SKM-1 (cell line): Measurements from ENCODE around the gene UBE2I.
A peak's percentile ranks its signal among the peaks of the same experiment; 100 is the strongest.
"Not testable (repeated sequence)": the region's sequence is repeated elsewhere in the genome, so short reads cannot be mapped to it uniquely, and the experiment has no call there.

Source experiments
- DNase-seq: peaks from one replicate; lab custom pipeline; 2025; ENCODE audit not compliant: unreplicated experiment; lab: John Stamatoyannopoulos, UW

Gene UBE2I

DNA sequence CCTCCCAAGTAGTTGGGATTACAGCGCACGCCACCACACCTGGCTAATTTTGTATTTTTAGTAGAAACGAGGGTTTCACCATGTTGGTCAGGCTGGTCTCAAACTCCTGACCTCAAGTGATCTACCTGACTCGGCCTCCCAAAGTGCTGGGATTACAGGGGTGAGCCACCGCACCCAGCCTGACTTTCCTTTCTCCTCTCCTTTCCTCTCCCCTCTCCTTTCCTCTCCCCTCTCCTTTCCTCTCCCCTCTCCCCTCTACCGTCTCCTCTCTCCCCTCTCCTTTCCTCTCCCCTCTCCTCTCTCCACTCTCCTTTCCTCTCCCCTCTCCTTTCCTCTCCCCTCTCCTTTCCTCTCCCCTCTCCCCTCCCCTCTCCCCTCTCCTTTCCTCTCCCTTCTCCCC lies 17.2 kb upstream of the UBE2I start:
- not testable (repeated sequence) for DNase-seq

DNA sequence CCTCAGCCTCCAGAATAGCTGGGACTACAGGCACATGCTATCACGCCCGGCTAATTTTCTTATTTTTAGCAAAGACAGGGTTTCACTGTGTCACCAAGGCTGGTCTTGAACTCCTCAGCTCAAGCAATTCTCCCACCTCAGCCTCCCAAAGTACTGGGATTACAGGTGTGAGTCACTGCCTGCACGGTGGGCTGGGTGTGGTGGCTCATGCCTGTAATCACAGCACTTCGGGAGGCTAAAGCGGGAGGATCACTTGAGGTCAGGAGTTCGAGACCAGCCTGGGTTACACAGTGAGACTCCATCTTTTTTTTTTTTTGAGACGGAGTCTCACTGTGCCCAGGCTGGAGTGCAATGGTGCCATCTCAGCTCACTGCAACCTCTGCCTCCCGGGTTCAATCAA lies 16.6 kb upstream of the UBE2I start:
- not testable (repeated sequence) for DNase-seq

DNA sequence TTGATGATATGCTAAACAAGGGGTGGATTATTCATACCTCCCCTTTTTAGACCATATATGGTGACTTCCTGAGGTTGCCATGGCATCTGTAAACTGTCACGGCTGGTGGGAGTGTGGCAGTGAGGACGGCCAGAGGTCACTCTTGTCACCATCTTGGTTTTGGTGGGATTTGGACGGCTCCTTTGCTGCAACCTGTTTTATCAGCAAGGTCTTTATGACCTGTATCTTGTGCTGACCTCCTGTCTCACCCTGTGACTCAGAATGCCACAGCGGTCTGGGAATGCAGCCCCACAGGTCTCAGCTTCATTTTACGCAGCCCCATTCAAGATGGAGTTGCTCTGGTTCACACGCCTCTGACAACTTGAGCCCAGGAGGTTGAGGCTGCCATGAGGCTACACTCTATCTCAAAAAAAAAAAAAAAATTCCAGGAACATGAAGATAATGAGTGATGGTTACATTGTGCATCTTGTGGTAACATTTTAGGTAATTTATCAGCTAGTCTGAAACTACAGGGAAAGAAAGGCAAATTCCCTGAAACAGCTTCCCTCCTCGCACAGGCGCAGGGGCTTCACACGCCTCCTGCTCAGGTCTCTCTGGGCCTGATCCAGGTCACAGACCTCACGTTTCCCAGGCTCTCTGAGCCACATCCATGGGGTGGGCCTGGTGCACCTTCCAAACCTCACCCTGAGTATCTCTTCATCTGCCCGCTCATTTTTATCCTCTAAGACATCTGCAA lies 15.3 kb upstream of the UBE2I start:
- DNase-seq: no peak

DNA sequence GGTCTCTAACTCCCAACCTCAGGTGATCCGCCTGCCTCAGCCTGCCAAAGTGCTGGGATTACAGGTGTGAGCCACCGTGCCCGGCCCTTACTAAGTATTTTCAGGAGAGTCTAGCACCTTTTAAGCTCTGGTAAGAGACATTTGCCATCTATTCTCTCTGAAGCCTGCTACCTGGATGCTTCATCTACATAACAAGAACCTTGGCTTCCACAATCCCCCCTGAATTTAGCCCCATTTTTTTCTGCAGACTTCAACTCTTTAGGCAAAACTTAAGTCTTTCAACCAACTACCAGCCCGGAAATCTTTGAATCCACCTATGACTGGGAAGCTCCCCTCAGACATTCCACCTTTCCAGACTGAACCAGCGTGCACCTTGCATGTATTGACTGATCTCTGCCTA lies 14.0 kb upstream of the UBE2I start:
- no peak for DNase-seq

DNA sequence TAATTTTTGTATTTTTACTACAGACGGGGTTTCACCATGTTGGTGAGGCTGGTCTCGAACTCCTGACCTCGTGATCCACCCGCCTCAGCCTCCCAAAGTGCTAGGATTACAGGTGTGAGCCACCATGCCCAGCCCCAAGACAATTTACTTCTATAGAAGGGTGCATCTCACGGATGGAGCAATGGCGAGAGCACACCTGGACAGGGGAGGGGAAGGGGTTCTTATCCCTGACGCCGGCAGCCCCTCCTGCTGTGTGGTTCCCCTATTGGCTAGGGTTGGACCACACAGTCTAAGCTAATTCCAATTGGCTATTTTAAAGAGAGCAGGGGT lies 12.8 kb upstream of the UBE2I start:
- not testable (repeated sequence) for DNase-seq

DNA sequence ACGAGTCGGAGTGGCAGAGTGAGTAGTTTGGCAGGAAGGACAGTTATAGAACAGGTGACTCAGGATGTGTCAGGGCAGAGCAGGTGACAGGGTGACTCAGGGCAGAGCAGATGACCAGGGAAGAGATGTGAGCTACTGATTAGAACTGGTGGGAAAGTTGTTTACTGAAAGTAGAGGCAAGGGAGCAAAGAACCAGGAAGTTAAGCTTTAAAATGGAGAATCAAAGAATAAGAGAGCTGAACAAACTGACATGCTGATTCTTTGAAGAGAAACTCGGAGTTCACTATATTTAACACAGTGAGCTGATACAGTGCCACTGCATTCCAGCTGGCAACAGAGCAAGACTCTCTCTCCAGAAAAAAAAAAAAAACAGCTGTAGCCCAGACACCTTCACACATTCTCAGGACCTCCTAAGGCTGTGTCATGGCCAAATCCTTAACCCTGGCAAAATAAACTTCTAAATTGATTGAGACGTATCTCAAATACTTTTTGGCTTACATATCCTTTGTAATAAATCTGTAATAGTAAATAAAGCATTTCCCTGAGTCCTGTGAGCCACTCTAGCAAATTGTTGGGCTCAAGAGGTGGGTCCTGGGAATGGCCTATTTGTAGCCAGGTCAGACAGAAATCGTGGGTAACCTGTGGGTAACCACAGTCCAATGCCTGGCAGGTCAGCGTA lies 12.3 kb upstream of the UBE2I start:
- DNase-seq: no peak

DNA sequence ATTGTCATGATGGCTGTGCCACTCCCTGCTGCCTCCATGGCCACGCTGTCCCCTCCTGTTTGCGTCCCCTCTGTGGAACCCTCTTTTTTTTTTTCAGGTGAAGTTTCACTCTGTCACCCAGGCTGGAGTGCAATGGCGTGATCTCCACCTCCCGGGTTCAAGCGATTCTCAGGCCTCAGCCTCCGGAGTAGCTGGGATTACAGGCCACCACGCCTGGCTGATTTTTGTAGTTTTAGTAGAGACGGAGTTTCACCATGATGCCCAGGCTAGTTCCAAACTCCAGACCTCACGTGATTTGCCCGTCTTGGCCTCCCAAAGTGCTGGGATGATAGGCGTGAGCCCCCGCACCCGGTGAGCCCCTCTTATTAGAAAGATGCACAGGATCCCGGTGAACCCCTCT lies 11.0 kb upstream of the UBE2I start:
- DNase-seq: no peak

DNA sequence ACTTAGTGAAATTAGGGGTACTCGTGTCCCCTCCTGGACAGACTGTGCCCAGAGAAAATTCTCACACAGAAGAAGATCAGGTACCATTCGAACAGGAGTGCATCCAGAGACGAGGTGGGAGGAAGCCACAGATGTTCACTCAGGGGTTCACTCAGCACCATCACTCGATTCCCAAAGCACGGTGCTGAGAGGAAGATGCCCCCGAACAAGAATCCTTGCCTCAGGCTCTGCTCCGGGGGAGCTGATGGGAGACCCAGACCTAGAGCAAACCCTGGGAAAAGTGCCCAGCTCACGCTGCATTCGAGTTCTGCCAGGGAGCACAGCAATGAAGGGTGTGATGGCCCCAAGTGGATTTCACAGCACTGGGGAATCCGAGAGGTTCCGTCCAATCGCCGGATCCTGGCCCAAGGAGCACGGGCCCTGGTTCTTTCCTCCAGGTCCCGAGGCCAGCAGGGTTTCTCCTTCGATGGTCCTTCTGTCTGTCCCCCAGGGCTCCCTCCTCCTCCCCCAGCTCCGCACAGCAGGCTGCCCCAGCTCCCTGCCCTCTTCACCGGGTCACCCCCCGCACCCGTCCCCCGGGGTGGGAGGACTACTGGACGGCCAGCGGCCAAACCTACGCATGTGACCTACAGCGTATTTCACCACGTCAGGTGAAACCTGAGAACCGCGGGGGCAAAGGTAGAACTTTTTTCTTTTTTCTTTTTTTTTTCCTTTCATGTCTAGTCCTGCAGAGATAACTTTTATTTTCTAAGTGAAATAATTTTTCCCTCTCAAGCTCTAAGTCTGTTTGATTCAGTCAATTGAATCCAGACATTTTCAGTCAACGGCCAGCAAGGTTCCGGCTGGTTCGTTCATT lies 10.2 kb upstream of the UBE2I start:
- DNase-seq: no peak

DNA sequence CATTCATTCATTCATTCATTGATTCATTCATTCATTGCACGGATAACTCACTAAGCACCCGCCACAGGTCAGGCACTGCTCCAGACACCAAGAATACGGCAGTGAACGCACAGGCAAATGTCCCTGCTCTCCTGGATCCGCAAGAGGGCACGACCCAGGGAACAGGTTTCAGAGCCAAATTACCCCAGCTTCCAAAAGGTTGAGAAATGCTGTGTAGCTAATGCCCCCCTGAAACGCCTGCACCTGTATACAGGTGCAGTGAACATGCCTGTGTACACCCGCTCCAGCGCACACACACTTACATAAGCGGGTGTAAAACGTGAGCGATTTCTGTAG lies 9.6 kb upstream of the UBE2I start:
- DNase-seq: no peak

DNA sequence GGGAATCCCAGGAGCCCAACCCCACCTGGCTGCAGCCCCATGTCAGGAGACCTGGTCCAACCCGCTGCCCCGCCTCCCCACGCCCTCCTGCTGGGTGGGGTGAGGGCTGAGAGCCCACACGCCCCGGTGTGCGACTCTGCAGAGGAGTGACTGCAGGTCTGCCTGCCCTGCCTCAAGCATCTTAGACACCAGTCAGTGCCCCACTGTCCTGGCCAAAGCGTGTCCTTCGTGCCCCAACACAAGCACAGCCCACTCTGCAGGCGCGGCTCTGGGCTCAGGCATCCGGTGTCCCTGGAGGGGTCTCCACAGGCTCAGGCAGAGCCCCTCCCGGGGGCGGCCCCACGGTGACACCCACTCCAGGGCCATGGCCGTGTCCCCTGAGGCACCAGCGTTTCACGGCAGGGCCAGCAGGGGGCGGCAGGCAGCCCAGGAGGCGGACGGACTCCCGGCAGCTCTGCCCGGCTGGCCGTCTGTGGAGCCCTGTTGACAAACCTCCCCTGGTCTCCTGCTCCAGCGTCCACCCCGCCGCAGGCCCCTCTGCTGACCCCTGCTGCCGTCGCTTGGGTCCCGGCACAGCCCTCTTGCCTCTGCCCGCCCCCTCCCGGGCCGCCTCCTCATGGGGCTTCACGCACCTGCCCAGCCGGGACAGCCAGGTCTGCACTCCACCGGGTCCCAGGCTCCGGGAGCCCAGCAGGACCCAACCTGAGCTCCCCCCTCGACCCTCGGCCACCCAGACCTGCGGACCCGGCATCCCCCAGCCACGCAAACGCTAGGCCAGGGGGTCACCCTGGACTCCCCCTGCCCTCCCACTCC lies 8.6 kb upstream of the UBE2I start:
- DNase-seq: peak; percentile 46

DNA sequence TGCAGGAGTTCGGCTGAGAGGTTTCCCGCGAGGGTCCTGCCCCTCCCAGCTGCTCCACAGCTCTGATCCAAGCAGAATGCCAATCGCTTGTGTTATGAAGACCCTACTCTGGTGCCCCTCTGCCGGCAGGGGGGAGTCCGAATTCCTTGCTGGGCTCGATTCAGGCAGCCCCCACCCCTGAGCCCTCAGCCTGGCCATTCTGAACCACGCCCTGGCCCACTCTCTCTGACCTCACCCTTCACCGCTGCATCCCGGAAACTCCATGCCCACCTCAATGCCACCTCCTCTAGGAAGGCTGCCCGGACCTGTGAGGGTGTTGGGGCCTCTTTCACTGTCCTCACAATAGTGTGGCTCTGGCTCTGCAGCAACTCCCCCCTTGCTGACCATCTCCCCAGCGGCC lies 7.9 kb upstream of the UBE2I start:
- DNase-seq: no peak

DNA sequence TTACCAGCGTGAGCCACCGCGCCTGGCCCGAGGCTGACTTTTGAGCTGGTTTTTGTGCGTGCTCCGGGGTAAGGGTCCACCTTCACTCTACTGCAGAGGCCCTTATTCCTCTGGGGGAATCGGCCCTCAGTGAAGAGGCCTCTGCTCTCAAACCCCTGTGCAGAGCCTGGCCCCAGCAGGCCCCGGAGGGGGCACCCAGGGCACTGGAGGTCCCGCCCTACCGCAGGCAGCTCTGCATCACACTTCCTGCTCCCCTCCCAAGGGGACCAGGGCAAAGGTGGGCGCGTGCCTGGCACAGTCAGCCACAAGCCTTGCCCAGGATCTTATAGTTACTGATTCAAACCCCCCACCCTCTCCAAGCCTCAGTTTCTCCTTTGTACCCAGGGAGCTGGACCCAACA lies 3.6 kb upstream of the UBE2I start:
- DNase-seq: no peak

DNA sequence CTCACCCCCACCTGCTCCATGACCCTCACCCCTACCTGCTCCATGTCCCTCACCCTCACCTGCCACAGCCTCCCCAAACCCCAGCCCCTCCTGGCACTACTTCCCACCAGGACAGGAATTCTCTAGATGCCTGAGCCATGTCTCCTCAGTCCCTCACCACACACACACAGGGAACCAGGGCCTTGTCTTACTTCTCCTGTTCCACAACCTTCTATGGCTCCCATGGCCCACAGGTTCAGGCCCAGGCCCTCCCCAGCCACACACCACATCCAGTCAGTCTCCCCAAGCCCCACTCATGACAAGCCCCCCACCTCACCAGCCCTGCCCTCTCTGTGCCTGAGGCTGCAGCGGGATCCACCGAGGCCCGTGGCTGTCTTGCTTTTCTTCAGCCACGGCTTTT lies 3.1 kb upstream of the UBE2I start:
- no peak for DNase-seq

DNA sequence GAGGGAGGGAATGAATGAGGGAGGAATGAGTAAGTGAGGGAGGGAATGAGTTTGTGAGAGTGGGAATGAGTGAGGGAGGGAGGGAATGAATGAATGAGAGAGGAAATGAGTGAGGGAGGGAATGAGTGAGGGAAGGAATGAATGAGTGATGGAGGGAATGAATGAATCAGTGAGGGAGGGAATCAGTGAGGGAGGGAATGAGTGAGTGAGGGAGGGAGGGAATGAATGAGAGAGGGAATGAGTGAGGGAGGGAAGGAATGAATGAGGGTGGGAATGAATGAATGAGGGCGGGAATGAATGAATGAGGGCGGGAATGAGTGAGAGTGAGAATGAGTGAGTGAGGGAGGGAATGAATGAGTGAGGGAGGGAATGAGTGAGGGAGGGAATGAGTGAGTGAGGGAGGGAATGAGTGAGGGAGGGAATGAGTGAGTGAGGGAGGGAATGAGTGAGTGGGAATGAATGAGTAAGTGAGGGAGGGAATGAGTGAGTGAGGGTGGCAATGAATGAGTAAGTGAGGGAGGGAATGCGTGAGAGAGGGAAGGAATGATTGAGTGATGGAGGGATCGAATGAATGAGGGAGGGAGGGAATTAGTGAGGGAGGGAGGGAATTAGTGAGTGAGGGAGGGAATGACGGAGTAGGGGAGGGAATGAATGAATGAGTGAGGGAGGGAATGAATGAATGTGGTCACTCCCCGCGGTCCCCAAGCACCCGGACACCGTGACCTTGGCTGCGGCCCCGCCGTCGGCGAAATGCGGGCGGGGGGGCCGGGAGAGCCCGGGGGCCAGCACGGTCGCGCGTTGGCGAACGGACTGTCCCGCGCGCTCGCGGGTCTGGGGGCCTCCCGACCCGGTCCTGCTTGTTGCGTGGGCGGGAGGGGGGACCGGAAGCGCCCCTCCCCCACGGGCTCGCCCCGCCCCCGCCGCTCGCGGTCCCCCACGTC lies 1.1 kb upstream of the UBE2I start:
- peak; percentile 15 for DNase-seq

DNA sequence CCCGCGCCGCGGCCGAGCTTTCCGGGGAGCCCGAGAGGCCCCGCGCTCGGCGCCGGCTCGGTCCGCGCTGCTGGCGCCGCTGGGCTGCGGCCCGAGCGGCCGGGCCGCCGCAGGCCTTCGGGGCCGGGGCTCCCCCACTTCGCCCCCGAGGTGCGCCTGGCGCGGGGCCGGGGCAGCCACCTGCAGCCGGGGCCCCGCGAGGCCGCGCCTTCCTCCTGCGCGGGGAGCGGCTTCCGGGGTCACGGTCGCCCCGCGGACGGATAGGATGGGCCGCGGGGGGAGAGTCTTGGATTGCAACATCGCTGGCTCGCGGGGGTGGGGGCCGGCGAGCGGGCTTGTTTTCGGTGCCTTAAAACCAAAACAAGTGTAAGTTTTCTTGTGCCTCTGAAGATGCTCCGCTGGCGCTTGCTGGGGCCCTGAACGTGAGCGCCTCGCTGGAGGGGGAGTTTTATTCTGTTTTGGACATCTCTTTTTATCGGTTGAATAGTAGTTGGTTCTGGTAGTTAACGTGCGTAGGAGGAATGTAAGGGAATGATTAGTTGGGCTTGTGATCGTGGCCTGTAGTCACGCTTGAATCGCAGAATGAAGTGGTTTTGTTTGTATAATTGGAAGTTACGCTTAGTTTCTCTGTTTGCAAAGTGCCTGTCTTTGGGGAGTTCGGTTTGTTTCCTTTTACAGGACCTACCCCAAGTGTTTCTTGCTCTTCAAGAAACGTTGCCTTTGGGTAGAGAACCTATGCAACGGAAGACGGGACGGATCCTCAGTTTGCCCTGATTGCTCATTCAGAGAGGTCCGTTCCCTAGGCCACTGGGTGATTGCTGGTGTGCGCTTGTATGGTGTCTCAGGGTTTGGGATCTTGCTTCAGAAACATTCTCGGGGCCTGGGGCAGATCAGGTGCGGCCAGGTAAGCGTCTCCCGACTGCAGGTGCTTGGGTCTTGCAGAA lies 724 bp downstream of the UBE2I start:
- peak; percentile 41 for DNase-seq

DNA sequence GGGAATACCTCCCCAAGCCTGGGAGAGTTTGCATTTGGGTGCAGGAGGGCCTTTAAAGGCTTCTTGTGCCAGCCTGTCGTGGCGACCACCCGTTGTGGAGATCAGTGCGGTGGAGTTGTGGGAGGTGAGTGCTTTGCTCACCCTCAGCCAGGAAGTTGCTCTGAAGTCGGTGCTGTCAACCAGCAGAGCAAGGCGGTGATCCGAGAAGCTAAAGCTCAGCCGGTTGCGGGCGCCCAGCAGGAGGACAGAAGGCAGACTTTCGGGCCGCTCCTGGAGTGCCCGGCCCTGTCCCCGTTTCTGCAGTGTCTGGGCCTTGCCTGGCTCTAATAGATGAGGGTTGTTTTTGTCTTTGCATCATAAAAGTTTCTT lies 1.4 kb downstream of the UBE2I start:
- no peak for DNase-seq

DNA sequence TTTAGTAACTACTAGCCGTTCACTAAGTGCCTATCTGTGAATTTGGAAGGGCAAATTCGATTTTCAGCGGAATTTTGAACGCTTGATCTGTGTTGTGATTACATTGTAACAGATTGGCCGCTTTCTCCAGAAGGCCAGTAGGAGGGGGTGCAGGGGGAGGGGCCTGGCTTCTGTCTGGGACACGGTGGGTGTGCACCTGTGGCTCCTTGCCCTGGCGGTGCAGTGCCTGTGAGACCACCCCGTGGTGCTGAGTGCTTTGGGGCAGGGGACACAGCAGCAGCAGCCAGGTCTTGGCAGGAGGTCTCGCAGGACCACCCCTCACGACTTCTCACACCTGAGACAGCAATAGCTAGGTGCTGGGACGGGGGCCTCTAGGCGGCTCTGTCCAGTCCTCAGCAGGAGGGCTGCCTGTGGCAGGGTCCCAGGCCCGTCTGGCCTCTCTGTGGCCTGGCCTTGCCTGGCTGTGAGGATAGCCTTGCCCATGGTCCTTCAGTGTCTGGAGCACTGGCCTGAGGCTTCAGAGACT lies 1.8 kb downstream of the UBE2I start:
- DNase-seq: no peak

DNA sequence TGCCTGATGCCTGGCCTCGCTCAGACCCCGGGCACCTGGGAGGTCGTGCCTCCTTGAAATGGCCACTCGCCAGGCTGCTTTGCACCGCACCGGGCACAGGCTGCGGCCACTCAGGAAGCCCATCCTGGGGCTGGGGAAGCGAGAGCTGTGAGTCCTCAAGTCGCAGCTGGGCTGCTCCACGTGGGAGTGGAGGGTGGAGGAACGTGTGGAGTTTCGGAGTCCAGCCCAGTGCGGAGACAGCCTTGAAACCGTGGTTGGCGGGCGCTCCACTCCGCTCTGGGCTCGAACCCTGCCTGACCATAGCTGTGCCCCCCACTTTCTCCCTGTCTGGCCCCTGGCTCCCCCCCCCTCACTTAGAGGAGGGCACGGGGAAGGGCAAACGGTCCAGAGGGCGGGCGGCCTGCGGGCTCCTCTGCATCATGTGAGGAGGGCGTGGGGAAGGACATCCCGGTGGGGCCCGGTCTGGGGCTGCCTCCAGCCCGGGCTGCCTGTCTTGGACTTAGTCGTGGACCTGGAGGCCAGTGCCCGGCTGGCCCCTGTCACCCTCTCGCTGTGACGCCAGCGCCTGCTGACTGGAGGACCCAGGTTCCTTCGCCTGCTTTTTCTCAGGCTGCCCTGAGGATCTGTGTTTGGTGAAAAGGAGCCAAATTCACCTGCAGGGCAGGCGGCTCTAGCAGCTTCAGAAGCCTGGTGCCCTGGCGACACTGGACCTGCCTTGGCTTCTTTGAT lies 2.5 kb downstream of the UBE2I start:
- DNase-seq: no peak
